ENCODE data around the gene FGF3. TPM values are rescaled to one million over a fixed set of nuclear protein-coding genes. Genes with fewer than 3 reads are reported as not detected.

The FGF3 gene
- total and polyA plus RNA-seq, 10 of the 15 experiments (the other 5 are each of a cell fraction or from before 2014, with no cell fraction given) = not detected

DNA sequence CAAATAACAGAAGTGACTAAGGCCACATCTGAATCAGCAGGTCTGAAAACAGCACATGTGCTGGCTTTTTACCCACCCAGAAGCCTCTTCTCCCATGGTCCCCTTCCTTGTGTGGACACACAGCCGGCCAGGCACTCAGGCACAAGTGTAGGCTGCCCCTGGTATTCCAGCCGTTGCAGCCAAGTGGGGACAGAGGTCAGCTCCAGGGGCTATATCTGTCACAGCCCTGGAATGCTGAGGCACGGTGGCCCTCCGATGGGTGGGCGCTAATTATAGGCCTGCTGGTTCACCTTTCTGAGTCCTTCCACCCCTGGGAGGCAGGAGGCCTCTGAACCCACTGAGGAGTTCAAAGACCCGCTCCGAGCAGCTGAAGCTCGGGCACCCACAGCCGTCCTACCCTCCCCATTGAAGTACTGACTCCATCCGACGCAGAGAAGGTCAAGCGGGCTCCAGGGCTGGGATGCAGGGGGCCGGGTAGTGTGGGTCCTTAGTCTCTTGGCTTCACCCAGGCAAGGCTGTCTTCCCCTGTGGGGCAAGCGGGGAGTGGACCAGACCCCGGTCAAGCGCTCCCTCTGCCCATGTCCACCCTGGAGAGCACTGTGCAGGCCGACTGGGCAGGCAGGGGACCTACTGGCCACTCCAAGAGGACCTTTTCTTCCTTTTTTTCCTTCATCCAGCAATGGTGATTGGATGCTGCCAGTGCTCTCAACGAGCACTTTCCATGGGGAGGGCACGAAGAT lies 14.3 kb downstream of the FGF3 start (continued):
- TF ChIP-seq, protein P1, sequence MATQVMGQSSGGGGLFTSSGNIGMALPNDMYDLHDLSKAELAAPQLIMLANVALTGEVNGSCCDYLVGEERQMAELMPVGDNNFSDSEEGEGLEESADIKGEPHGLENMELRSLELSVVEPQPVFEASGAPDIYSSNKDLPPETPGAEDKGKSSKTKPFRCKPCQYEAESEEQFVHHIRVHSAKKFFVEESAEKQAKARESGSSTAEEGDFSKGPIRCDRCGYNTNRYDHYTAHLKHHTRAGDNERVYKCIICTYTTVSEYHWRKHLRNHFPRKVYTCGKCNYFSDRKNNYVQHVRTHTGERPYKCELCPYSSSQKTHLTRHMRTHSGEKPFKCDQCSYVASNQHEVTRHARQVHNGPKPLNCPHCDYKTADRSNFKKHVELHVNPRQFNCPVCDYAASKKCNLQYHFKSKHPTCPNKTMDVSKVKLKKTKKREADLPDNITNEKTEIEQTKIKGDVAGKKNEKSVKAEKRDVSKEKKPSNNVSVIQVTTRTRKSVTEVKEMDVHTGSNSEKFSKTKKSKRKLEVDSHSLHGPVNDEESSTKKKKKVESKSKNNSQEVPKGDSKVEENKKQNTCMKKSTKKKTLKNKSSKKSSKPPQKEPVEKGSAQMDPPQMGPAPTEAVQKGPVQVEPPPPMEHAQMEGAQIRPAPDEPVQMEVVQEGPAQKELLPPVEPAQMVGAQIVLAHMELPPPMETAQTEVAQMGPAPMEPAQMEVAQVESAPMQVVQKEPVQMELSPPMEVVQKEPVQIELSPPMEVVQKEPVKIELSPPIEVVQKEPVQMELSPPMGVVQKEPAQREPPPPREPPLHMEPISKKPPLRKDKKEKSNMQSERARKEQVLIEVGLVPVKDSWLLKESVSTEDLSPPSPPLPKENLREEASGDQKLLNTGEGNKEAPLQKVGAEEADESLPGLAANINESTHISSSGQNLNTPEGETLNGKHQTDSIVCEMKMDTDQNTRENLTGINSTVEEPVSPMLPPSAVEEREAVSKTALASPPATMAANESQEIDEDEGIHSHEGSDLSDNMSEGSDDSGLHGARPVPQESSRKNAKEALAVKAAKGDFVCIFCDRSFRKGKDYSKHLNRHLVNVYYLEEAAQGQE (IDR thresholded peaks at IDR 0.05; ENCODE audit: low read depth, low read length) = no peak
- no peak for TF ChIP-seq RBBP5 (conservative IDR thresholded peaks at IDR 0.05)
- TF ChIP-seq, protein P2, sequence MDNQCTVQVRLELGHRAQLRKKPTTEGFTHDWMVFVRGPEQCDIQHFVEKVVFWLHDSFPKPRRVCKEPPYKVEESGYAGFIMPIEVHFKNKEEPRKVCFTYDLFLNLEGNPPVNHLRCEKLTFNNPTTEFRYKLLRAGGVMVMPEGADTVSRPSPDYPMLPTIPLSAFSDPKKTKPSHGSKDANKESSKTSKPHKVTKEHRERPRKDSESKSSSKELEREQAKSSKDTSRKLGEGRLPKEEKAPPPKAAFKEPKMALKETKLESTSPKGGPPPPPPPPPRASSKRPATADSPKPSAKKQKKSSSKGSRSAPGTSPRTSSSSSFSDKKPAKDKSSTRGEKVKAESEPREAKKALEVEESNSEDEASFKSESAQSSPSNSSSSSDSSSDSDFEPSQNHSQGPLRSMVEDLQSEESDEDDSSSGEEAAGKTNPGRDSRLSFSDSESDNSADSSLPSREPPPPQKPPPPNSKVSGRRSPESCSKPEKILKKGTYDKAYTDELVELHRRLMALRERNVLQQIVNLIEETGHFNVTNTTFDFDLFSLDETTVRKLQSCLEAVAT (IDR thresholded peaks at IDR 0.05) = no peak

DNA sequence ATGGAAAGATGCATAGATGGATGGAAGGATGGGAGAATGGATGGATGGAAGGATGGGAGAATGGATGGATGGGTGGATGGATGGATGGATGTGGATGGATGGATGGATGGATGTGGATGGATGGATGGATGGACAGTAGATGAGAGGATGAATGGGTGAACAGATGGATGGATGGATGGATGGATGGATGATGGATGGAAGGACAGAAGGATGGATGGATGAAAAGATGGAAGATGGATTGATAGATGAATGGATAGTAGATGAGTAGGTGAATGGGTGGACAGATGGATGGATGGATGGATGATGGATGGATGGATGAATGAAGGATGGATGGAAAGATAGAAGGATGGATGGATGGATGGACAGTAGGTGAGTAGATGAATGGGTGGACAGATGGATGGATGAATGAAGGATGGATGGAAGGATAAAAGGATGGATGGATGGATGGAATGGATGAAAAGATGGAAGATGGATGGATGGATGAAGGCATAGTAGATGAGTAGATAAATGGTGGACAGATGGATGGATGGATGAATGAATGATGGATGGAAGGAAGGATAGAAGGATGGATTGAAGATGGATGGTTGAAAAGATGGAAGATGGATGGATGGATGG lies 15.5 kb downstream of the FGF3 start:
- no TSS peak for BruUV-seq (replicated peaks)
- Histone ChIP-seq H3K9ac (ENCODE audit: control insufficient read depth, insufficient read depth, low read length) (no peak overlapping the region), H3K9me3 (replicated peaks; ENCODE audit: control insufficient read depth, insufficient read depth, low read length) (no peaks in the 10 kb centered on the region; the same call in 2 of the 3 replicates), H2AFZ (ENCODE audit: control insufficient read depth, low read depth, low read length) (no peak overlapping the region), H3K27me3 (replicated peaks in 1 of 2; ENCODE audit: control insufficient read depth in 2 of 2, insufficient read depth in 2 of 2, low read length in 1 of 2) (peaks cover 0 to 2% of the 10 kb centered on the region in 2 experiments; a peak in 2 of 4 replicates), H4K20me1 (ENCODE audit: control insufficient read depth, insufficient read depth) (no peaks in the 10 kb centered on the region), H3K4me2 (ENCODE audit: control insufficient read depth, insufficient read depth) (no peak overlapping the region), H3K36me3 (ENCODE audit: control insufficient read depth in 2 of 2, insufficient read depth in 2 of 2, low read length in 1 of 2) (no peaks in the 10 kb centered on the region), H3K27ac (ENCODE audit: control insufficient read depth, insufficient read depth) (no peak overlapping the region), H3K4me3 (no peak overlapping the region), H3K4me1 (ENCODE audit: control insufficient read depth, insufficient read depth, low read length) (no peaks in the 10 kb centered on the region), H3K79me2 (ENCODE audit: control insufficient read depth, insufficient read depth, low read length) (no peaks in the 10 kb centered on the region)
- ATAC-seq (no peak), DNase-seq (ENCODE audit: low read depth, low spot score) (no peak), FAIRE-seq (no peak)
- POLR2A ChIA-PET = no interaction called here
- RAD21 ChIA-PET (ENCODE audit: unreplicated experiment) = no interaction called here
- in situ Hi-C loops (cut with MboI) = no loop called here
- CTCF ChIA-PET = no interaction called here
- SMC1A ChIA-PET (ENCODE audit: uncharacterized antibody, unreplicated experiment) = no interaction called here
- intact Hi-C loops (cut with micrococcal nuclease; ENCODE audit: unreplicated experiment) = no loop called here
- TF ChIP-seq, protein P3, sequence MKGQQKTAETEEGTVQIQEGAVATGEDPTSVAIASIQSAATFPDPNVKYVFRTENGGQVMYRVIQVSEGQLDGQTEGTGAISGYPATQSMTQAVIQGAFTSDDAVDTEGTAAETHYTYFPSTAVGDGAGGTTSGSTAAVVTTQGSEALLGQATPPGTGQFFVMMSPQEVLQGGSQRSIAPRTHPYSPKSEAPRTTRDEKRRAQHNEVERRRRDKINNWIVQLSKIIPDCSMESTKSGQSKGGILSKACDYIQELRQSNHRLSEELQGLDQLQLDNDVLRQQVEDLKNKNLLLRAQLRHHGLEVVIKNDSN (IDR thresholded peaks at IDR 0.05; ENCODE audit: borderline replicate concordance, extremely low read length, insufficient read depth, low read depth, low read length) = no peak
- TF ChIP-seq, protein P4, sequence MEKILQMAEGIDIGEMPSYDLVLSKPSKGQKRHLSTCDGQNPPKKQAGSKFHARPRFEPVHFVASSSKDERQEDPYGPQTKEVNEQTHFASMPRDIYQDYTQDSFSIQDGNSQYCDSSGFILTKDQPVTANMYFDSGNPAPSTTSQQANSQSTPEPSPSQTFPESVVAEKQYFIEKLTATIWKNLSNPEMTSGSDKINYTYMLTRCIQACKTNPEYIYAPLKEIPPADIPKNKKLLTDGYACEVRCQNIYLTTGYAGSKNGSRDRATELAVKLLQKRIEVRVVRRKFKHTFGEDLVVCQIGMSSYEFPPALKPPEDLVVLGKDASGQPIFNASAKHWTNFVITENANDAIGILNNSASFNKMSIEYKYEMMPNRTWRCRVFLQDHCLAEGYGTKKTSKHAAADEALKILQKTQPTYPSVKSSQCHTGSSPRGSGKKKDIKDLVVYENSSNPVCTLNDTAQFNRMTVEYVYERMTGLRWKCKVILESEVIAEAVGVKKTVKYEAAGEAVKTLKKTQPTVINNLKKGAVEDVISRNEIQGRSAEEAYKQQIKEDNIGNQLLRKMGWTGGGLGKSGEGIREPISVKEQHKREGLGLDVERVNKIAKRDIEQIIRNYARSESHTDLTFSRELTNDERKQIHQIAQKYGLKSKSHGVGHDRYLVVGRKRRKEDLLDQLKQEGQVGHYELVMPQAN (conservative IDR thresholded peaks at IDR 0.05) = no peak
- TF ChIP-seq EED (IDR thresholded peaks at IDR 0.05; ENCODE audit: low read depth) (no peak), TCF7 (IDR thresholded peaks at IDR 0.05; ENCODE audit: borderline replicate concordance) (no peak), POU2F2 (IDR thresholded peaks at IDR 0.05; ENCODE audit: borderline replicate concordance, low read depth, low read length) (no peak), EZH2 (IDR thresholded peaks at IDR 0.05; ENCODE audit: borderline replicate concordance, control insufficient read depth, low read depth, low read length) (no peak), HDAC6 (IDR thresholded peaks at IDR 0.05; ENCODE audit: unreplicated experiment) (no peak)
